AG04449 (cell line): ENCODE results near the gene MAST4.
A peak's percentile ranks its signal among the peaks of the same experiment; 100 is the strongest.

Experiments used
- CTCF ChIA-PET: fragments of 350-600 bp; formaldehyde crosslinking; extraction: SDS; loops from one replicate; lab custom pipeline; 2021; ENCODE audit warnings: antibody characterized with exemption; lab: Yijun Ruan, JAX
- POLR2A ChIA-PET: fragments of 400-600, 350-600 bp; formaldehyde crosslinking; extraction: SDS; loops from one replicate; lab custom pipeline; 2020; ENCODE audit warnings: antibody characterized with exemption, inconsistent platforms; lab: Yijun Ruan, JAX
- DNase-seq: peaks from one replicate; pipeline ENCODE4 v3.0.0-alpha.2; 2010; ENCODE audit warnings: low read depth, low spot score
- H3K4me3 ChIP-seq: 2 replicates; pipeline ENCODE4 v1.5.1; 2011; ENCODE audit warnings: low read depth, mild to moderate bottlenecking, control low read depth, low read length
- TF ChIP-seq, protein P1 (sequence below): IDR thresholded peaks from one replicate; pipeline ENCODE4 v1.5.1; 2011; ENCODE audit warnings: mild to moderate bottlenecking, moderate library complexity, low read length, control low read depth, inconsistent platforms; ENCODE audit not compliant: insufficient read depth; ENCODE audit errors: missing control alignments

The MAST4 gene

GRCh38 chr5:66966439-66966838 lies 370.2 kb downstream of the MAST4 start:
- POLR2A ChIA-PET, result no interaction called here
- TF ChIP-seq, protein P1, sequence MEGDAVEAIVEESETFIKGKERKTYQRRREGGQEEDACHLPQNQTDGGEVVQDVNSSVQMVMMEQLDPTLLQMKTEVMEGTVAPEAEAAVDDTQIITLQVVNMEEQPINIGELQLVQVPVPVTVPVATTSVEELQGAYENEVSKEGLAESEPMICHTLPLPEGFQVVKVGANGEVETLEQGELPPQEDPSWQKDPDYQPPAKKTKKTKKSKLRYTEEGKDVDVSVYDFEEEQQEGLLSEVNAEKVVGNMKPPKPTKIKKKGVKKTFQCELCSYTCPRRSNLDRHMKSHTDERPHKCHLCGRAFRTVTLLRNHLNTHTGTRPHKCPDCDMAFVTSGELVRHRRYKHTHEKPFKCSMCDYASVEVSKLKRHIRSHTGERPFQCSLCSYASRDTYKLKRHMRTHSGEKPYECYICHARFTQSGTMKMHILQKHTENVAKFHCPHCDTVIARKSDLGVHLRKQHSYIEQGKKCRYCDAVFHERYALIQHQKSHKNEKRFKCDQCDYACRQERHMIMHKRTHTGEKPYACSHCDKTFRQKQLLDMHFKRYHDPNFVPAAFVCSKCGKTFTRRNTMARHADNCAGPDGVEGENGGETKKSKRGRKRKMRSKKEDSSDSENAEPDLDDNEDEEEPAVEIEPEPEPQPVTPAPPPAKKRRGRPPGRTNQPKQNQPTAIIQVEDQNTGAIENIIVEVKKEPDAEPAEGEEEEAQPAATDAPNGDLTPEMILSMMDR, result no peak
- DNase-seq, result no peak
- CTCF ChIA-PET, result interaction anchor here (1.4 to 3.7 kb wide), 2 partner anchors 16 to 21 kb away, joined by 5 to 28 read pairs; no protein-coding TSS in a partner anchor
- H3K4me3 ChIP-seq, result no peak overlapping the region

- POLR2A ChIA-PET, result no interaction called here
- peak; percentile 66 for DNase-seq
These were observed 370.9 kb downstream of the MAST4 start for GRCh38 chr5:66967102-66967501.

GRCh38 chr5:66967826-66968262 lies 371.7 kb downstream of the MAST4 start:
- TF ChIP-seq, protein P1, result no peak
- no peak for DNase-seq
- POLR2A ChIA-PET, result interaction anchor here (0.6 kb wide), 1 partner anchor 680 kb away, joined by 3 read pairs; no protein-coding TSS in a partner anchor
- no peak overlapping the region for H3K4me3 ChIP-seq
- CTCF ChIA-PET, result interaction anchor here (1.1 to 4.1 kb wide), 3 partner anchors 11 to 87 kb away, joined by 3 to 28 read pairs (median 16); no protein-coding TSS in a partner anchor

More at GRCh38 chr5:66967102-66967501, 370.9 kb downstream of the MAST4 start:
- TF ChIP-seq, protein P1, result no peak
- no peak overlapping the region for H3K4me3 ChIP-seq
- CTCF ChIA-PET, result interaction anchor here (0.5 to 4.1 kb wide), 5 partner anchors 12 to 88 kb away, joined by 3 to 28 read pairs (median 5); no protein-coding TSS in a partner anchor

DNA sequence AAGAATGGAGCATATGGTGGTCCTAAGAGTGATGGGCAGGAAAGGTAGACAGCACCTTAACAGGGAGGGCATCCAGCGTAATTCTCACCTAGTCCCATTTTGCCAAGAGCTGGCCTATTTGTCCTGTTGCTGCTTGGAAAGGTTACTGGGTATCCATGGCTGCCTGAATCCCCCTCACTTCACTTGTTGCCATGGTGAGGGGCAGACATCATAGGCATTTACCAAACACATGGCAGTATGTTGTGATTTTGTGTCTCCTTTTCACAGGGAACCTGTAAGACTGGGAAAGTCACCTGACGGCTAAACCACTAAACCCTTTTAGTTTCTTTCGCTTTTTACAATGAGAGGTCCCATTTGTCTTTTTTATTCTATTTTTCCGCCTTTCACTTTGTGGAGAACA lies 373.3 kb downstream of the MAST4 start:
- no peak overlapping the region for H3K4me3 ChIP-seq
- no peak for DNase-seq
- CTCF ChIA-PET, result interaction anchor here (3.7 to 4.1 kb wide), 2 partner anchors 10 to 18 kb away, joined by 16 to 28 read pairs; no protein-coding TSS in a partner anchor
- POLR2A ChIA-PET, result no interaction called here
- TF ChIP-seq, protein P1, result no peak

GRCh38 chr5:66969963-66970362 lies 373.8 kb downstream of the MAST4 start:
- ChIA-PET CTCF (interaction anchor here (3.7 to 4.1 kb wide), 2 partner anchors 9 to 17 kb away, joined by 16 to 28 read pairs; no protein-coding TSS in a partner anchor), POLR2A (no interaction called here)
- no peak overlapping the region for H3K4me3 ChIP-seq
- DNase-seq, result no peak
- TF ChIP-seq, protein P1, result no peak

- ChIA-PET CTCF (interaction anchor here (8.8 kb wide), 1 partner anchor 16 kb away, joined by 85 read pairs; no protein-coding TSS in a partner anchor), POLR2A (no interaction called here)
- TF ChIP-seq, protein P1, result no peak
- DNase-seq, result no peak
- H3K4me3 ChIP-seq, result no peak overlapping the region
These were observed 375.8 kb downstream of the MAST4 start for GRCh38 chr5:66972004-66972403.
